KBM-7 (cell line): ENCODE data around the gene RAP1A.

Experiments used
- DNase-seq: peaks from one replicate; pipeline ENCODE4 v3.0.0-alpha.2; 2015
- in situ Hi-C: fragments of 300-500 bp; cut with MboI; formaldehyde crosslinking; loops from 2 replicates; pipeline ENCODE4 v1.14.3; 2020; ENCODE audit warnings: low sequenced_read_pairs, low pct_unique_long_range_greater_than_20kb, mixed read lengths

Gene RAP1A

GRCh38 chr1:111699268-111699667 lies 79.7 kb downstream of the RAP1A start:
- in situ Hi-C loops: no loop called here
- DNase-seq: no peak

GRCh38 chr1:111702504-111703050 lies 83.0 kb downstream of the RAP1A start:
- DNase-seq: no peak
- in situ Hi-C loops: no loop called here

GRCh38 chr1:111704240-111704639 lies 84.7 kb downstream of the RAP1A start:
- in situ Hi-C loops: no loop called here
- no peak for DNase-seq

GRCh38 chr1:111704776-111705175 lies 85.2 kb downstream of the RAP1A start:
- in situ Hi-C loops: no loop called here

GRCh38 chr1:111705841-111706240 lies 86.3 kb downstream of the RAP1A start:
- DNase-seq: no peak
- in situ Hi-C loops: no loop called here

More at GRCh38 chr1:111704776-111705175, 85.2 kb downstream of the RAP1A start:
- DNase-seq: no peak

- DNase-seq: no peak
- in situ Hi-C loops: no loop called here
These were observed 87.3 kb downstream of the RAP1A start for GRCh38 chr1:111706921-111707320.

GRCh38 chr1:111707906-111708305 lies 88.3 kb downstream of the RAP1A start:
- in situ Hi-C loops: no loop called here
- no peak for DNase-seq

- in situ Hi-C loops: no loop called here
- no peak for DNase-seq
These were observed 90.4 kb downstream of the RAP1A start for GRCh38 chr1:111709986-111710385.

- in situ Hi-C loops: no loop called here
- no peak for DNase-seq
These were observed 96.7 kb downstream of the RAP1A start for GRCh38 chr1:111716333-111716732.

GRCh38 chr1:111717450-111717849 lies 97.9 kb downstream of the RAP1A start:
- in situ Hi-C loops: no loop called here

GRCh38 chr1:111719135-111719534 lies 99.5 kb downstream of the RAP1A start:
- in situ Hi-C loops: no loop called here
- no peak for DNase-seq

More at GRCh38 chr1:111717450-111717849, 97.9 kb downstream of the RAP1A start:
- no peak for DNase-seq

GRCh38 chr1:111719674-111720132 lies 100.1 kb downstream of the RAP1A start:
- in situ Hi-C loops: no loop called here
- no peak for DNase-seq

GRCh38 chr1:111720274-111720976 lies 100.8 kb downstream of the RAP1A start:
- DNase-seq: no peak
- in situ Hi-C loops: no loop called here

GRCh38 chr1:111720977-111721786 lies 101.6 kb downstream of the RAP1A start:
- DNase-seq: no peak
- in situ Hi-C loops: no loop called here

- DNase-seq: no peak
- in situ Hi-C loops: no loop called here
These were observed 103.7 kb downstream of the RAP1A start for GRCh38 chr1:111723091-111723806.

GRCh38 chr1:111723871-111724270 lies 104.3 kb downstream of the RAP1A start:
- DNase-seq: no peak
- in situ Hi-C loops: no loop called here

- DNase-seq: no peak
- in situ Hi-C loops: no loop called here
These were observed 105.6 kb downstream of the RAP1A start for GRCh38 chr1:111725192-111725591.

- in situ Hi-C loops: no loop called here
- DNase-seq: no peak
These were observed 107.5 kb downstream of the RAP1A start for GRCh38 chr1:111727056-111727455.

GRCh38 chr1:111729271-111729921 lies 109.8 kb downstream of the RAP1A start:
- in situ Hi-C loops: no loop called here
- DNase-seq: no peak
